HFFc6 (cell line): ENCODE results near the gene HHIPL1. TPM values are rescaled to one million over a fixed set of nuclear protein-coding genes. Genes with fewer than 3 reads are reported as not detected.

Experiments used
- DNase-seq: peaks from one replicate; pipeline ENCODE4 v3.0.0-alpha.2; 2018
- H3K27ac Mint-ChIP-seq: 2 replicates; pipeline ENCODE4 v1.8.0; 2020; ENCODE audit warnings: mild to moderate bottlenecking, mixed read lengths
- H3K27me3 Mint-ChIP-seq: 2 replicates; pipeline ENCODE4 v1.8.0; 2021; ENCODE audit warnings: mild to moderate bottlenecking, moderate library complexity, mixed read lengths; ENCODE audit not compliant: insufficient read depth
- H3K36me3 Mint-ChIP-seq: 2 replicates; pipeline ENCODE4 v1.8.0; 2021; ENCODE audit warnings: low read depth, mixed read lengths
- H3K4me1 Mint-ChIP-seq: 2 replicates; pipeline ENCODE4 v1.8.0; 2020; ENCODE audit warnings: low read depth, mixed read lengths
- H3K4me3 Mint-ChIP-seq: 2 replicates; pipeline ENCODE4 v1.8.0; 2020; ENCODE audit warnings: mild to moderate bottlenecking, moderate library complexity, mixed read lengths
- H3K9me3 Mint-ChIP-seq: 2 replicates; pipeline ENCODE4 v1.8.0; 2020; ENCODE audit warnings: mild to moderate bottlenecking, mixed read lengths
- CTCF ChIP-seq: fragments of 200-600 bp; sonication (generic); IDR thresholded peaks from 2 replicates; pipeline ENCODE4 v1.5.0; 2021; ENCODE audit warnings: antibody characterized with exemption, mild to moderate bottlenecking
- total RNA-seq, 6 experiments: library from RNA; stranded (reverse); fragmentation: NEBNext Ultra II Directional; extraction: Animal tissue kit (Norgen Biotek cat#: 25700); gene quantifications; 2 replicates in 1 of 6; 3 replicates in 5 of 6; pipeline ENCODE4 v1.2.3, GENCODE V29; 2021

HHIPL1 gene
- total RNA-seq, 6 experiments from 2014 or later, result 0.99 to 2.8 (median 1.3) TPM

GRCh38 chr14:99727096-99727870 is 82.4 kb downstream of the HHIPL1 start:
- H3K9me3 Mint-ChIP-seq, result no peaks in the 10 kb centered on the region
- H3K27ac Mint-ChIP-seq, result no peak overlapping the region
- DNase-seq, result no peak
- TF ChIP-seq CTCF, result no peak
- H3K4me3 Mint-ChIP-seq, result no peak overlapping the region
- H3K27me3 Mint-ChIP-seq, result peaks cover 22% of the 10 kb centered on the region
- H3K36me3 Mint-ChIP-seq, result no peaks in the 10 kb centered on the region
- no peaks in the 10 kb centered on the region for H3K4me1 Mint-ChIP-seq

- peaks cover 18% of the 10 kb centered on the region for H3K27me3 Mint-ChIP-seq
- H3K4me1 Mint-ChIP-seq, result no peaks in the 10 kb centered on the region
- H3K36me3 Mint-ChIP-seq, result no peaks in the 10 kb centered on the region
- no peak overlapping the region for H3K4me3 Mint-ChIP-seq
- H3K27ac Mint-ChIP-seq, result no peak overlapping the region
- H3K9me3 Mint-ChIP-seq, result no peaks in the 10 kb centered on the region
- DNase-seq, result no peak
- no peak for TF ChIP-seq CTCF
Measured at GRCh38 chr14:99728231-99728920, 83.4 kb downstream of the HHIPL1 start.

- H3K9me3 Mint-ChIP-seq, result no peaks in the 10 kb centered on the region
- no peaks in the 10 kb centered on the region for H3K36me3 Mint-ChIP-seq
- H3K27me3 Mint-ChIP-seq, result peaks cover 18% of the 10 kb centered on the region
- H3K4me1 Mint-ChIP-seq, result no peaks in the 10 kb centered on the region
- TF ChIP-seq CTCF, result no peak
- H3K27ac Mint-ChIP-seq, result no peak overlapping the region
- no peak for DNase-seq
- H3K4me3 Mint-ChIP-seq, result no peak overlapping the region
Measured at GRCh38 chr14:99728981-99729451, 84.1 kb downstream of the HHIPL1 start.

Other genes starting within 250 kb of the HHIPL1 start
- gene SETD3, start 164.3 kb upstream of the HHIPL1 start, total RNA-seq, result 10 to 100 TPM; 42.1 to 53.9 (median 47.0) TPM
- 10 to 100 TPM; 74.9 to 93.1 (median 86.4) TPM for gene CCNK, start 163.7 kb upstream of the HHIPL1 start, total RNA-seq
- 10 to 100 TPM; 31.3 to 41.4 (median 34.3) TPM for gene CCDC85C, start 40.9 kb upstream of the HHIPL1 start, total RNA-seq
- under 1 TPM; 0.28 to 0.62 (median 0.49) TPM for gene CYP46A1, start 39.2 kb downstream of the HHIPL1 start, total RNA-seq
- 10 to 100 TPM; 13.2 to 27.6 (median 22.2) TPM for gene EML1, start 148.3 kb downstream of the HHIPL1 start, total RNA-seq